B cell (primary cell): Measurements from ENCODE around the gene INSM1. TPM values are rescaled to one million over a fixed set of nuclear protein-coding genes. Genes with fewer than 3 reads are reported as not detected.

Experiments used
- ATAC-seq: fragments of 200-7000 bp; cut with Tn5 transposase; one replicate; pipeline ENCODE4 v1.10.0; 2021; ENCODE audit warnings: low read depth, mild to moderate bottlenecking, moderate number of reproducible peaks, moderate library complexity
- CTCF ChIA-PET: fragments of 350-600 bp; sonication (Branson Sonifier 250); formaldehyde crosslinking; loops from one replicate; lab custom pipeline; 2021; ENCODE audit warnings: antibody characterized with exemption, inconsistent platforms; lab: Charles Lee
- POLR2A ChIA-PET: fragments of 350-600 bp; sonication (Branson Sonifier 250); formaldehyde crosslinking; loops from one replicate; lab custom pipeline; 2021; ENCODE audit warnings: antibody characterized with exemption; lab: Charles Lee
- DNase-seq: peaks from one replicate; pipeline ENCODE4 v3.0.0; 2013
- H2AFZ ChIP-seq: 2 replicates; pipeline ENCODE4 v1.6.1; 2012; ENCODE audit warnings: mild to moderate bottlenecking, low read depth, low read length; ENCODE audit not compliant: insufficient read depth, poor library complexity, severe bottlenecking
- H3K27ac ChIP-seq, 2 donors: 1 replicate in 1 of 2; 2 replicates in 1 of 2; pipeline ENCODE4 v1.5.1; 2012 to 2013; ENCODE audit warnings: low read length in 2 of 2, mild to moderate bottlenecking in 2 of 2, moderate library complexity in 1 of 2
- H3K27me3 ChIP-seq, 4 experiments: fragments of 200-600 bp in 1 of 4; sonication (generic) in 1 of 4; replicated peaks in 1 of 4; 1 replicate in 2 of 4; 2 replicates in 2 of 4; pipeline versions ENCODE4 v1.6.1 to v1.7.0; 2013 to 2016; ENCODE audit warnings: low read length in 3 of 4, mild to moderate bottlenecking in 2 of 4, mixed read lengths in 1 of 4, moderate library complexity in 1 of 4; ENCODE audit not compliant: insufficient read depth in 4 of 4, control insufficient read depth in 3 of 4; ENCODE audit errors: control extremely low read depth in 1 of 4
- H3K36me3 ChIP-seq, 2 experiments: replicated peaks in 1 of 2; 1 replicate in 1 of 2; 2 replicates in 1 of 2; pipeline versions ENCODE4 v1.6.1 to v1.7.1; 2013; ENCODE audit warnings: low read length in 1 of 2; ENCODE audit not compliant: insufficient read depth in 2 of 2, control insufficient read depth in 1 of 2; ENCODE audit errors: control extremely low read depth in 1 of 2, extremely low read depth in 1 of 2
- H3K4me1 ChIP-seq, 2 donors: fragments of 200-600 bp in 1 of 2; sonication (generic) in 1 of 2; 1 replicate in 1 of 2; 2 replicates in 1 of 2; pipeline versions ENCODE4 v1.5.1 to v1.6.1; 2013 to 2017; ENCODE audit warnings: low read length in 2 of 2; ENCODE audit not compliant: control insufficient read depth in 2 of 2, insufficient read depth in 2 of 2
- H3K4me2 ChIP-seq: replicated peaks from 2 replicates; pipeline ENCODE3; 2012; ENCODE audit warnings: mild to moderate bottlenecking, low read depth, low read length; ENCODE audit not compliant: poor library complexity, severe bottlenecking
- H3K4me3 ChIP-seq, 5 experiments: fragments of 200-600 bp in 1 of 5; sonication (generic) in 1 of 5; 1 replicate in 3 of 5; 2 replicates in 2 of 5; pipeline versions ENCODE4 v1.5.1 to v1.7.0; 2011 to 2016; ENCODE audit warnings: low read length in 4 of 5, mild to moderate bottlenecking in 4 of 5, low read depth in 2 of 5, control low read depth in 1 of 5, moderate library complexity in 1 of 5; ENCODE audit not compliant: insufficient read depth in 1 of 5; ENCODE audit errors: control extremely low read depth in 1 of 5, extremely low read depth in 1 of 5
- H3K79me2 ChIP-seq: fragments of 200-600 bp; sonication (generic); one replicate; pipeline ENCODE4 v1.6.0; 2016; ENCODE audit warnings: low read length; ENCODE audit not compliant: control insufficient read depth, insufficient read depth
- H3K9ac ChIP-seq: fragments of 200-600 bp; sonication (generic); 2 replicates; pipeline ENCODE4 v1.6.1; 2017; ENCODE audit warnings: mild to moderate bottlenecking, low read length, moderate library complexity
- H3K9me3 ChIP-seq, 3 donors: one replicate each; pipeline versions ENCODE4 v1.6.1 to v1.7.1; 2013; ENCODE audit warnings: low read length in 2 of 3; ENCODE audit not compliant: control insufficient read depth in 2 of 3, insufficient read depth in 1 of 3; ENCODE audit errors: control extremely low read depth in 1 of 3
- H4K20me1 ChIP-seq: 2 replicates; pipeline ENCODE4 v1.6.0; 2012; ENCODE audit warnings: mild to moderate bottlenecking, low read length; ENCODE audit not compliant: insufficient read depth, control insufficient read depth, poor library complexity, severe bottlenecking
- H3K27ac Mint-ChIP-seq: one replicate; pipeline ENCODE4 v1.8.0; 2021; ENCODE audit warnings: mixed read lengths
- H3K27me3 Mint-ChIP-seq: one replicate; pipeline ENCODE4 v1.8.0; 2021; ENCODE audit warnings: mixed read lengths
- H3K4me1 Mint-ChIP-seq: one replicate; pipeline ENCODE4 v1.8.0; 2021; ENCODE audit warnings: mixed read lengths
- H3K4me3 Mint-ChIP-seq: one replicate; pipeline ENCODE4 v1.8.0; 2021; ENCODE audit warnings: mixed read lengths
- H3K9me3 Mint-ChIP-seq: one replicate; pipeline ENCODE4 v1.8.0; 2022; ENCODE audit warnings: mixed read lengths; ENCODE audit not compliant: insufficient read depth
- EZH2 ChIP-seq: IDR thresholded peaks from 2 replicates; pipeline ENCODE4 v1.6.1; 2012; ENCODE audit warnings: borderline replicate concordance, low read depth, mild to moderate bottlenecking, moderate library complexity, low read length; ENCODE audit not compliant: insufficient read depth, poor library complexity, severe bottlenecking
- WGBS: methylation state at CpG from one replicate; pipeline ENCODE4 v1.1.5; 2013; ENCODE audit warnings: missing lambda C conversion rate; ENCODE audit not compliant: insufficient coverage; 5-methylcytosine and 5-hydroxymethylcytosine counted together
- intact Hi-C: fragments of 100-400 bp; cut with micrococcal nuclease; formaldehyde crosslinking; loops from one replicate; pipeline ENCODE4 v1.10.0; 2022
- polyA plus RNA-seq: library from polyadenylated mRNA; depleted of rRNA; stranded (reverse); fragments of >200 nt; gene quantifications from 2 replicates; pipeline ENCODE4 v1.2.3, GENCODE V29; 2012
- total RNA-seq, 2 donors: library from RNA; stranded (reverse); fragments of 120-200 nt in 1 of 2; gene quantifications; 1 replicate in 1 of 2; 2 replicates in 1 of 2; pipeline versions ENCODE4 v1.2.3 to v1.2.4, GENCODE V29; 2013 to 2022
- TF ChIP-seq, protein P1 (sequence below): fragments of 200-600 bp; IDR thresholded peaks from one replicate; pipeline ENCODE4 v1.8.0; 2022; ENCODE audit warnings: antibody characterized with exemption, mild to moderate bottlenecking

INSM1 gene
- total and polyA plus RNA-seq, 2 donors (not counting 1 experiment from before 2014, with no cell fraction given) = not detected

DNA sequence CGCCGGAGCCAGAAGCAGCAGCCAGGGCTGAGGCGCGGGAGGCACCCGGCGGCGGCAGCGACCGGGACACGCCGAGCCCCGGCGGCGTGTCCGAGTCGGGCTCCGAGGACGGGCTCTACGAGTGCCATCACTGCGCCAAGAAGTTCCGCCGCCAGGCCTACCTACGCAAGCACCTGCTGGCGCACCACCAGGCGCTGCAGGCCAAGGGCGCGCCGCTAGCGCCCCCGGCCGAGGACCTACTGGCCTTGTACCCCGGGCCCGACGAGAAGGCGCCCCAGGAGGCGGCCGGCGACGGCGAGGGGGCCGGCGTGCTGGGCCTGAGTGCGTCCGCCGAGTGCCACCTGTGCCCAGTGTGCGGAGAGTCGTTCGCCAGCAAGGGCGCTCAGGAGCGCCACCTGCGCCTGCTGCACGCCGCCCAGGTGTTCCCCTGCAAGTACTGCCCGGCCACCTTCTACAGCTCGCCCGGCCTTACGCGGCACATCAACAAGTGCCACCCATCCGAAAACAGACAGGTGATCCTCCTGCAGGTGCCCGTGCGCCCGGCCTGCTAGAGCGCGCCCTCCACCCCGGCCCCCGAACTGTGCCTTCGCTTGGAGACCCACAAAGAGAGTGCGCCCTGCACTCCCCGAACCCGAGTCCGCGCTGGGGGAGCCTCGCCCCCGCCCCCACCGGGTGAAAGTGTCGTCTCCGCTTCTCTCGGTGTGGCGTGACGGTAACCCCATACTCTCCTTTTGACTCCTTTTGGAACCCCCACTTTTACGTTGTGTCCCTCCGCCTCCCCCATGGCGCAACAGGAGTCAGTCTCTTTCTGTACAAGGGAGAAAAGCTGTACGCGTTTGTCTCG lies 1.6 kb downstream of the INSM1 start:
- TF ChIP-seq EZH2 = no peak
- TF ChIP-seq, protein P1, sequence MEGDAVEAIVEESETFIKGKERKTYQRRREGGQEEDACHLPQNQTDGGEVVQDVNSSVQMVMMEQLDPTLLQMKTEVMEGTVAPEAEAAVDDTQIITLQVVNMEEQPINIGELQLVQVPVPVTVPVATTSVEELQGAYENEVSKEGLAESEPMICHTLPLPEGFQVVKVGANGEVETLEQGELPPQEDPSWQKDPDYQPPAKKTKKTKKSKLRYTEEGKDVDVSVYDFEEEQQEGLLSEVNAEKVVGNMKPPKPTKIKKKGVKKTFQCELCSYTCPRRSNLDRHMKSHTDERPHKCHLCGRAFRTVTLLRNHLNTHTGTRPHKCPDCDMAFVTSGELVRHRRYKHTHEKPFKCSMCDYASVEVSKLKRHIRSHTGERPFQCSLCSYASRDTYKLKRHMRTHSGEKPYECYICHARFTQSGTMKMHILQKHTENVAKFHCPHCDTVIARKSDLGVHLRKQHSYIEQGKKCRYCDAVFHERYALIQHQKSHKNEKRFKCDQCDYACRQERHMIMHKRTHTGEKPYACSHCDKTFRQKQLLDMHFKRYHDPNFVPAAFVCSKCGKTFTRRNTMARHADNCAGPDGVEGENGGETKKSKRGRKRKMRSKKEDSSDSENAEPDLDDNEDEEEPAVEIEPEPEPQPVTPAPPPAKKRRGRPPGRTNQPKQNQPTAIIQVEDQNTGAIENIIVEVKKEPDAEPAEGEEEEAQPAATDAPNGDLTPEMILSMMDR = no peak
- H3K27ac ChIP-seq = no peak overlapping the region
- POLR2A ChIA-PET = no interaction called here
- peaks cover 19 to 23% of the 10 kb centered on the region in 2 donors for H3K4me1 ChIP-seq
- H3K9me3 Mint-ChIP-seq = no peaks in the 10 kb centered on the region
- H3K9ac ChIP-seq = no peak overlapping the region
- WGBS = 3% methylated on average over 83 of the region's 86 CpGs
- peaks cover 0 to 14% (median 0%) of the 10 kb centered on the region in 3 donors for H3K9me3 ChIP-seq
- H3K27me3 ChIP-seq = peaks cover 0 to 55% (median 38%) of the 10 kb centered on the region in 4 experiments
- H3K4me3 ChIP-seq = peak overlapping the region in 1 of 5 experiments; percentile 39
- intact Hi-C loops = no loop called here
- H4K20me1 ChIP-seq = no peaks in the 10 kb centered on the region
- H3K4me1 Mint-ChIP-seq = peaks cover 21% of the 10 kb centered on the region
- H3K27me3 Mint-ChIP-seq = peaks cover 56% of the 10 kb centered on the region
- H3K27ac Mint-ChIP-seq = peak overlapping the region; percentile 71
- CTCF ChIA-PET = no interaction called here
- no peaks in the 10 kb centered on the region for H3K36me3 ChIP-seq
- H3K4me2 ChIP-seq = peak overlapping the region; percentile 78
- no peak for ATAC-seq
- DNase-seq = peak; percentile 46
- no peaks in the 10 kb centered on the region for H3K79me2 ChIP-seq
- peak overlapping the region; percentile 22 for H2AFZ ChIP-seq
- H3K4me3 Mint-ChIP-seq = peak overlapping the region; percentile 78

DNA sequence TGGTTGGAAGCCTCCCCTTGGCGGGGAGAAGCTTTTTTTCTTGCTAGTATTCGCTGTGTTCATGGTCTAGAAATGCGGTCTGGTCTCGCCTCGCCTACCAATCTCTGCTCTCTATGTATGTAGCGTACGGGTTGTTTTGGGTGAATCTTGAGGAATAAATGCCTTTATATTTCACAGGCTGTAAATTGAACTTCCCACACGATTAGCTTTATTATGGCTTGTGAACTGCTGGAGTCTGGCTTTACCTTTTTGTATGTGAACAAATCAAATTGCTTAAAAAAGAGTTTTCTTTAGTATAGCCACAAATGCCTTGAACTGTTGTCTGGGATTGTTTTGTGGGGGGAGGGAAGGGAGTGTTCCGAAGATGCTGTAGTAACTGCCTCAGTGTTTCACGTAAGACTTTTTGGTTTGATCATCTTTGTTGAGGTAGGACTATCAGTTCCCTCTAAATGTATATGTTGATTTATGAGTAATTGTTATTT lies 2.2 kb downstream of the INSM1 start:
- Histone ChIP-seq H3K27ac (no peak overlapping the region), H3K4me3 (no peak overlapping the region), H3K9ac (no peak overlapping the region), H3K36me3 (no peaks in the 10 kb centered on the region), H2AFZ (no peak overlapping the region), H3K4me2 (no peak overlapping the region), H3K9me3 (peaks cover 0 to 8% (median 0%) of the 10 kb centered on the region in 3 donors), H3K27me3 (peaks cover 0 to 51% (median 35%) of the 10 kb centered on the region in 4 experiments), H4K20me1 (no peaks in the 10 kb centered on the region), H3K79me2 (no peaks in the 10 kb centered on the region), H3K4me1 (peaks cover 17 to 23% of the 10 kb centered on the region in 2 donors)
- DNase-seq (no peak), ATAC-seq (no peak)
- H3K27ac Mint-ChIP-seq = peak overlapping the region; percentile 71
- peaks cover 60% of the 10 kb centered on the region for H3K27me3 Mint-ChIP-seq
- intact Hi-C loops = no loop called here
- POLR2A ChIA-PET = no interaction called here
- 20% methylated on average over 1 of the region's 10 CpGs for WGBS
- H3K4me3 Mint-ChIP-seq = peak overlapping the region; percentile 78
- peaks cover 21% of the 10 kb centered on the region for H3K4me1 Mint-ChIP-seq
- CTCF ChIA-PET = interaction anchor here (1.4 kb wide), 1 partner anchor 11 kb away, joined by 7 read pairs; no protein-coding TSS in a partner anchor
- H3K9me3 Mint-ChIP-seq = no peaks in the 10 kb centered on the region
- no peak for TF ChIP-seq EZH2
- TF ChIP-seq, protein P1 = no peak
